Measurements from ENCODE around the gene SMPDL3B.
A peak's percentile ranks its signal among the peaks of the same experiment; 100 is the strongest.

GRCh38 chr1:27979151-27979858 is 44.5 kb downstream of the SMPDL3B start:
- TF ChIP-seq, protein P1, sequence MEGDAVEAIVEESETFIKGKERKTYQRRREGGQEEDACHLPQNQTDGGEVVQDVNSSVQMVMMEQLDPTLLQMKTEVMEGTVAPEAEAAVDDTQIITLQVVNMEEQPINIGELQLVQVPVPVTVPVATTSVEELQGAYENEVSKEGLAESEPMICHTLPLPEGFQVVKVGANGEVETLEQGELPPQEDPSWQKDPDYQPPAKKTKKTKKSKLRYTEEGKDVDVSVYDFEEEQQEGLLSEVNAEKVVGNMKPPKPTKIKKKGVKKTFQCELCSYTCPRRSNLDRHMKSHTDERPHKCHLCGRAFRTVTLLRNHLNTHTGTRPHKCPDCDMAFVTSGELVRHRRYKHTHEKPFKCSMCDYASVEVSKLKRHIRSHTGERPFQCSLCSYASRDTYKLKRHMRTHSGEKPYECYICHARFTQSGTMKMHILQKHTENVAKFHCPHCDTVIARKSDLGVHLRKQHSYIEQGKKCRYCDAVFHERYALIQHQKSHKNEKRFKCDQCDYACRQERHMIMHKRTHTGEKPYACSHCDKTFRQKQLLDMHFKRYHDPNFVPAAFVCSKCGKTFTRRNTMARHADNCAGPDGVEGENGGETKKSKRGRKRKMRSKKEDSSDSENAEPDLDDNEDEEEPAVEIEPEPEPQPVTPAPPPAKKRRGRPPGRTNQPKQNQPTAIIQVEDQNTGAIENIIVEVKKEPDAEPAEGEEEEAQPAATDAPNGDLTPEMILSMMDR (IDR thresholded peaks at IDR 0.05): peak; percentile 35 to 37
- no peak for TF ChIP-seq POLR2AphosphoS5 (IDR thresholded peaks at IDR 0.05)
- TF ChIP-seq POLR2A (IDR thresholded peaks at IDR 0.05): no peak
- no peak for TF ChIP-seq EP300 (IDR thresholded peaks at IDR 0.05)
